Activated CD8-positive, alpha-beta memory T cell treated with anti-CD3 and anti-CD28 coated beads for 24 hours (primary cell): ENCODE results near the gene GNB1.

Experiments used
- DNase-seq: peaks from one replicate; pipeline ENCODE4 v3.0.0-alpha.2; 2020

Gene GNB1

GRCh38 chr1:1907098-1907736 lies 16.3 kb upstream of the GNB1 start:
- no peak for DNase-seq

- DNase-seq = peak; percentile 86
Measured at GRCh38 chr1:1906185-1907097, 15.6 kb upstream of the GNB1 start.

- no peak for DNase-seq
Measured at GRCh38 chr1:1903224-1903623, 12.3 kb upstream of the GNB1 start.

- DNase-seq = no peak
Measured at GRCh38 chr1:1901641-1902294, 10.9 kb upstream of the GNB1 start.

GRCh38 chr1:1900883-1901640 lies 10.2 kb upstream of the GNB1 start:
- no peak for DNase-seq

- no peak for DNase-seq
Measured at GRCh38 chr1:1899967-1900327, 9.1 kb upstream of the GNB1 start.

GRCh38 chr1:1899266-1899966 lies 8.5 kb upstream of the GNB1 start:
- no peak for DNase-seq

GRCh38 chr1:1898246-1898933 lies 7.5 kb upstream of the GNB1 start:
- DNase-seq = no peak

GRCh38 chr1:1895456-1896336 lies 4.8 kb upstream of the GNB1 start:
- DNase-seq = no peak

- no peak for DNase-seq
Measured at GRCh38 chr1:1895060-1895418, 4.2 kb upstream of the GNB1 start.

GRCh38 chr1:1894354-1895059 lies 3.6 kb upstream of the GNB1 start:
- no peak for DNase-seq

GRCh38 chr1:1893997-1894353 lies 3.1 kb upstream of the GNB1 start:
- DNase-seq = no peak

- no peak for DNase-seq
Measured at GRCh38 chr1:1893291-1893985, 2.6 kb upstream of the GNB1 start.

GRCh38 chr1:1892763-1893120 lies 1.9 kb upstream of the GNB1 start:
- DNase-seq = no peak

GRCh38 chr1:1892079-1892762 lies 1.3 kb upstream of the GNB1 start:
- no peak for DNase-seq

- no peak for DNase-seq
Measured at GRCh38 chr1:1891349-1892078, 627 bp upstream of the GNB1 start.

- peak; percentile 80 for DNase-seq
Measured at GRCh38 chr1:1889847-1890505, 911 bp downstream of the GNB1 start.
